SJCRH30 (cell line): ENCODE results near the gene MAN2B1. TPM values are rescaled to one million over a fixed set of nuclear protein-coding genes. Genes with fewer than 3 reads are reported as not detected.

Source experiments
- total RNA-seq: library from RNA; depleted of rRNA; stranded (reverse); fragments of >200 nt; shearing (Covaris generic); gene quantifications from 2 replicates; pipeline ENCODE4 v1.2.3, GENCODE V29; 2014; rRNA removed

Gene MAN2B1
- total RNA-seq, 1 experiment from 2014 or later = 34.6 TPM

Other genes starting within 250 kb of the MAN2B1 start
- gene ZNF443, start 225.7 kb downstream of the MAN2B1 start, total RNA-seq = 10.8 and 12.0 TPM in 2 replicates
- 10.6 and 13.3 TPM in 2 replicates for gene ZNF709, start 181.9 kb downstream of the MAN2B1 start, total RNA-seq
- 9.3 and 10.8 TPM in 2 replicates for gene ZNF564, start 115.3 kb downstream of the MAN2B1 start, total RNA-seq
- 8.0 and 9.3 TPM in 2 replicates for gene ZNF490, start 55.9 kb downstream of the MAN2B1 start, total RNA-seq
- gene ZNF791, start 55.8 kb downstream of the MAN2B1 start, total RNA-seq = 25.0 and 25.7 TPM in 2 replicates
- gene WDR83, start 65 bp upstream of the MAN2B1 start, total RNA-seq = 11.4 and 11.9 TPM in 2 replicates
- 116 and 128 TPM in 2 replicates for gene DHPS, start 15.1 kb upstream of the MAN2B1 start, total RNA-seq
- 1.8 TPM in 1 of 2 replicates, not detected in the other for gene GNG14, start 21.3 kb upstream of the MAN2B1 start, total RNA-seq
- gene FBXW9, start 29.9 kb upstream of the MAN2B1 start, total RNA-seq = 7.8 and 8.3 TPM in 2 replicates
- gene TNPO2, start 57.2 kb upstream of the MAN2B1 start, total RNA-seq = 72.4 and 80.9 TPM in 2 replicates
- 431 and 462 TPM in 2 replicates for gene TRIR, start 67.9 kb upstream of the MAN2B1 start, total RNA-seq
- gene GET3, start 70.8 kb upstream of the MAN2B1 start, total RNA-seq = 79.5 and 87.1 TPM in 2 replicates
- 0.04 and 0.10 TPM in 2 replicates for gene BEST2, start 85.0 kb upstream of the MAN2B1 start, total RNA-seq
- 14.1 and 19.0 TPM in 2 replicates for gene HOOK2, start 108.8 kb upstream of the MAN2B1 start, total RNA-seq
- gene JUNB, start 124.7 kb upstream of the MAN2B1 start, total RNA-seq = 34.8 and 39.7 TPM in 2 replicates
- 55.9 and 64.6 TPM in 2 replicates for gene PRDX2, start 135.1 kb upstream of the MAN2B1 start, total RNA-seq
- not detected in 2 replicates for gene THSD8, start 135.3 kb upstream of the MAN2B1 start, total RNA-seq
- gene RNASEH2A, start 139.8 kb upstream of the MAN2B1 start, total RNA-seq = 92.4 and 99.0 TPM in 2 replicates
- 0.45 TPM in 1 of 2 replicates, not detected in the other for gene RTBDN, start 167.8 kb upstream of the MAN2B1 start, total RNA-seq
- gene MAST1, start 171.8 kb upstream of the MAN2B1 start, total RNA-seq = 4.3 and 5.6 TPM in 2 replicates
- 16.4 and 16.8 TPM in 2 replicates for gene DNASE2, start 214.7 kb upstream of the MAN2B1 start, total RNA-seq
- gene KLF1, start 220.5 kb upstream of the MAN2B1 start, total RNA-seq = 0.06 TPM in 1 of 2 replicates, not detected in the other
- 29.7 and 33.6 TPM in 2 replicates for gene GCDH, start 224.4 kb upstream of the MAN2B1 start, total RNA-seq